Right lobe of liver (tissue), 6 donors: ENCODE data around the gene SOBP. TPM values are rescaled to one million over a fixed set of nuclear protein-coding genes. Genes with fewer than 3 reads are reported as not detected.
"Not testable (repeated sequence)": the region's sequence is repeated elsewhere in the genome, so short reads cannot be mapped to it uniquely, and the experiment has no call there.

Experiments used
- ATAC-seq, 4 donors: fragments of 200-7000 bp; cut with Tn5 transposase; one replicate each; pipeline ENCODE4 v1.9.1; 2020; ENCODE audit warnings: mild to moderate bottlenecking in 4 of 4, moderate library complexity in 4 of 4
- DNase-seq, 3 donors: peaks; one replicate each; pipeline ENCODE4 v3.0.0-alpha.2; 2020
- H3K27ac ChIP-seq, 3 donors: fragments of 200-600 bp; one replicate each; pipeline ENCODE4 v1.8.0; 2022
- H3K27me3 ChIP-seq, 2 donors: fragments of 200-600 bp; one replicate each; pipeline ENCODE4 v1.8.0; 2022
- H3K36me3 ChIP-seq, 4 donors: fragments of 200-600 bp; sonication (generic) in 1 of 4; one replicate each; pipeline versions ENCODE4 v1.5.1 to v1.8.0; 2017 to 2022; ENCODE audit warnings: control low read depth in 1 of 4
- H3K4me1 ChIP-seq, 4 donors: fragments of 200-600 bp; sonication (generic) in 1 of 4; one replicate each; pipeline versions ENCODE4 v1.5.1 to v1.8.0; 2017 to 2022; ENCODE audit warnings: control low read depth in 1 of 4
- H3K4me3 ChIP-seq, 3 donors: fragments of 200-600 bp; one replicate each; pipeline ENCODE4 v1.8.0; 2022
- H3K9me3 ChIP-seq, 4 donors: fragments of 200-600 bp; sonication (generic) in 1 of 4; one replicate each; pipeline versions ENCODE4 v1.5.1 to v1.8.0; 2017 to 2022; ENCODE audit warnings: control low read depth in 1 of 4
- POLR2A ChIP-seq: fragments of 450-650 bp; IDR thresholded peaks from one replicate; pipeline ENCODE4 v1.6.1; 2017; ENCODE audit warnings: antibody characterized with exemption, mild to moderate bottlenecking
- WGBS: methylation state at CpG from one replicate; pipeline ENCODE4 v1.1.6; 2018; ENCODE audit warnings: low coverage, low lambda C conversion rate; ENCODE audit not compliant: insufficient coverage; ENCODE audit errors: missing lambda C conversion rate; 5-methylcytosine and 5-hydroxymethylcytosine counted together
- intact Hi-C, 2 donors: fragments of 100-400 bp; cut with DNase I; formaldehyde crosslinking; loops; one replicate each; pipeline versions ENCODE4 v1.11.2 to v1.14.1; 2022
- total RNA-seq, 6 experiments: library from RNA; depleted of rRNA in 2 of 6; stranded (reverse); fragments of >200 nt in 2 of 6; fragmentation: NEBNext Ultra II Directional in 3 of 6; extraction: Animal tissue kit (Norgen Biotek cat#: 25700) in 3 of 6; gene quantifications; one replicate each; pipeline versions ENCODE4 v1.1.0 to v1.2.4, GENCODE V29; 2016 to 2023
- TF ChIP-seq, protein P1 (sequence below), 4 donors: fragments of 200-600 bp in 3 of 4; fragments of 450-650 bp in 1 of 4; IDR thresholded peaks; one replicate each; pipeline versions ENCODE4 v1.5.1 to v1.8.0; 2016 to 2022; ENCODE audit warnings: antibody characterized with exemption in 4 of 4, mild to moderate bottlenecking in 2 of 4
- donor health status: DM: no; HTN: yes; CAD: no.
- donor health status: DM: no; HTN: no; CAD: no.
- donor health status: DM: no; HTN: no; CAD: no.
- donor health status: DM: no; HTN: yes; CAD: no.
- donor health status: DM: no; HTN: yes; CAD: no.

Gene SOBP
- total RNA-seq, 6 experiments from 2014 or later: 1.3 to 3.5 (median 1.6) TPM

DNA sequence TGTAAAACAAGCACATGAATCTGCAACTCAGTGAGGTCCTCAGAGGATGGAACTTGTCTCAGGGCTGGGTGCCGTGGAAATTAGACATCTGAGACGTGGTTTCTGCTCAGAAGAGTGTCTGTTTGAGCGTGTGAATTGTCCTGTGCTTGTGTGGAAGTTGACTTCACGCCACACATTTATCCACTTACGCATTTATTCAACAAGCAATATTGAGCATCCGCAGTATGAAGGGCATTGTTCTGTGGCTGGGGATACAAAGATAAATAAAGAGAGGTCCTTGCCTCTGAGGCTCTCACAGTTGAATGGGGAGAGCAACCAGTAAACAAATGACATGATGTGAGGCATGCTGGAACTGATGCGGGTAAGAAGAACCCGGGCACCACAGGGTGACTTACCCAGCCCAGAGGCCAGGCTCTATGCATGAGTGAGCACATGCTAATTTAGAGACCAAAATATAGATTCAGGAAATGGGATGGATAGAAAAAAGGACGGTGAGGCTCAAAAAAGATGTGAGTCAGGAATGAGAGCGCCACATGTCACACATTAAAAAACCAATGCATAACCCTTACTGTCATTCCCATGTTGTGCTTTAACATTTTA lies 60.4 kb downstream of the SOBP start:
- H3K27ac ChIP-seq: no peak overlapping the region
- H3K36me3 ChIP-seq: no peaks in the 10 kb centered on the region
- intact Hi-C loops: no loop called here
- no peaks in the 10 kb centered on the region for H3K4me1 ChIP-seq
- H3K4me3 ChIP-seq: no peak overlapping the region
- DNase-seq (no peak), ATAC-seq (no peak)
- H3K27me3 ChIP-seq: no peaks in the 10 kb centered on the region
- 93% methylated on average over 6 of the region's 10 CpGs for WGBS
- no peaks in the 10 kb centered on the region for H3K9me3 ChIP-seq
- no peak for TF ChIP-seq POLR2A
- TF ChIP-seq, protein P1, sequence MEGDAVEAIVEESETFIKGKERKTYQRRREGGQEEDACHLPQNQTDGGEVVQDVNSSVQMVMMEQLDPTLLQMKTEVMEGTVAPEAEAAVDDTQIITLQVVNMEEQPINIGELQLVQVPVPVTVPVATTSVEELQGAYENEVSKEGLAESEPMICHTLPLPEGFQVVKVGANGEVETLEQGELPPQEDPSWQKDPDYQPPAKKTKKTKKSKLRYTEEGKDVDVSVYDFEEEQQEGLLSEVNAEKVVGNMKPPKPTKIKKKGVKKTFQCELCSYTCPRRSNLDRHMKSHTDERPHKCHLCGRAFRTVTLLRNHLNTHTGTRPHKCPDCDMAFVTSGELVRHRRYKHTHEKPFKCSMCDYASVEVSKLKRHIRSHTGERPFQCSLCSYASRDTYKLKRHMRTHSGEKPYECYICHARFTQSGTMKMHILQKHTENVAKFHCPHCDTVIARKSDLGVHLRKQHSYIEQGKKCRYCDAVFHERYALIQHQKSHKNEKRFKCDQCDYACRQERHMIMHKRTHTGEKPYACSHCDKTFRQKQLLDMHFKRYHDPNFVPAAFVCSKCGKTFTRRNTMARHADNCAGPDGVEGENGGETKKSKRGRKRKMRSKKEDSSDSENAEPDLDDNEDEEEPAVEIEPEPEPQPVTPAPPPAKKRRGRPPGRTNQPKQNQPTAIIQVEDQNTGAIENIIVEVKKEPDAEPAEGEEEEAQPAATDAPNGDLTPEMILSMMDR (IDR thresholded peaks at IDR 0.05): no peak

DNA sequence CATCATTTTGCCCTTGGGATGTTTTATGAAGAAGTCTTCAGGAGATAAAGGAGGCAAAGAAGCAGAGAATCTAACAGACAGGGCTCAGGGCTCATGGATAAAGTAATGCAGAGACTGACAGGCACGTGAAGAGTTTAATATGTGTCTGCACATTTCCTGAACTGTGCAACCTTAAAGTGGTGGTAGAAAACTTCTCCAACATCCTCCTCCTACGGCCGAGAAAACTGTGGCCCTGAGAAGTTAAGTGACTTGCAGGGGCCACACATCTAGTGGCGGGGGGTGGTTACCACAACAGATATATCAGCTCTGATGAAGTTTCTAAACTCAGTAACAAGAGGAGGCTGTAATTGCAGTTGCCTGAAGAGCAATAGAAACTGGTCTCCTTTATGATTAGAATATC lies 61.0 kb downstream of the SOBP start:
- Histone ChIP-seq H3K27ac (no peak overlapping the region), H3K27me3 (no peaks in the 10 kb centered on the region), H3K36me3 (no peaks in the 10 kb centered on the region), H3K4me1 (no peaks in the 10 kb centered on the region), H3K4me3 (no peak overlapping the region), H3K9me3 (no peaks in the 10 kb centered on the region)
- TF ChIP-seq POLR2A: no peak
- TF ChIP-seq, protein P1 (IDR thresholded peaks at IDR 0.05): no peak
- intact Hi-C loops: no loop called here
- ATAC-seq (no peak), DNase-seq (no peak)
- 86% methylated on average over 4 of the region's 4 CpGs for WGBS

DNA sequence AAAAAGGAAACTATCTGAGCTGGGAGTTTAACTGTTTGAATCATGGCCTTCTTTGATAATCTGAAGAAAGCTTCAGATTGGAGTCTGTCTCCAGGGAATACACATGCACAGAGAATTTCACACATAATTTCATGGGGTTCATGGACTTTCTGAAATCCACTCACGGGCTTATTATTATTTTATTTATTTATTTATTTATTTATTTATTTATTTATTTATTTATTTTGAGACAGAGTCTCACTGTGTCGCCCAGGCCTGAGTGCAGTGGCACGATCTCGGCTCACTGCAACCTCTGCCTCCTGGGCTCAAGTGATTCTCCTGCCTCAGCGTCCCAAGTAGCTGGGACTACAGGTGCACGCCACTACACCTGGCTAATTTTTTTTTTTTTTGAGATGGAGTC lies 63.2 kb downstream of the SOBP start:
- H3K36me3 ChIP-seq, DNase-seq, H3K27me3 ChIP-seq, H3K4me1 ChIP-seq, H3K9me3 ChIP-seq, H3K4me3 ChIP-seq, intact Hi-C loops, H3K27ac ChIP-seq, ATAC-seq: not testable (repeated sequence)
- WGBS: 90% methylated on average over 6 of the region's 6 CpGs

DNA sequence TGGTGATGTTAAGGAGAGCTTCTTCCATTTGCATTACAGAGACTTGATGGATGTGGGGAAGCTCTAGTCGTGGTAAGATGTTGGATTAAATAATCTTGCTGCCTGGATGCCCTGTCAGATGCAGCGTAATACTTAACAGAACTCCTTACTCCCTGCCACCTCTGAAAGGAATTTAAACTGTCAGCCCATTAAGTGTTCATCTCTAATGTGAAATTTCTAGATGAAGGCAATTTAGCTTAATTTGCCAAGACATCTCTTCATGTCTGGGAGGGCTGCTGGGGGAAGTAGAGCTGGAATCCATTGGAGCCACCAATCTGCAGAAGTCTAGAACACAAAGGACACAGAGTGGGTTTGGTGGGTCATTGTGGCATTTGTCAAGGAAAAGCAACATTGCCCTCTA lies 64.4 kb downstream of the SOBP start:
- Histone ChIP-seq H3K4me3 (no peak overlapping the region), H3K36me3 (no peaks in the 10 kb centered on the region), H3K27me3 (no peaks in the 10 kb centered on the region), H3K4me1 (no peaks in the 10 kb centered on the region), H3K27ac (no peak overlapping the region), H3K9me3 (no peaks in the 10 kb centered on the region)
- DNase-seq (no peak), ATAC-seq (no peak)
- WGBS: no CpG with 5 or more reads among the region's 2 CpGs
- TF ChIP-seq, protein P1 (IDR thresholded peaks at IDR 0.05): no peak
- TF ChIP-seq POLR2A: no peak
- intact Hi-C loops: no loop called here

DNA sequence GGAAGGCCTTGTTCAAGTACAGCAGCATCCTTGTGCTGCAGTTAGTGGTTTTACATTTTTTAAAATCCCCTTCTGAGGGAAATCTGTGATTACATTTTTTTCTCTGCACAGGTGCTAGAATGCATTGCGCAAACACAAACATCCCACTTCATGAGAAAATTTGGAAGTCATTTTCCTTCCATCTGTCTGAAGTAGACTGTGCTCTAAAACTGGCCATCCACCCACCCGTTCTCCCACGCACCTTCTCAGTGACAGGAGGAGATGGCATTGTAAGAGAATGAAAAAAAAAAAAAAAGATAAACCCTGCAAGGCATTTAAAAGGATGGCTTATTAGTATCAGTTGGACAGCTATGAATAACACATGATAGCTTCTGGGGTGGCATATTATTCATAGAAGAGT lies 65.0 kb downstream of the SOBP start:
- ATAC-seq (no peak), DNase-seq (no peak)
- no peaks in the 10 kb centered on the region for H3K27me3 ChIP-seq
- H3K4me1 ChIP-seq: no peaks in the 10 kb centered on the region
- H3K4me3 ChIP-seq: no peak overlapping the region
- H3K36me3 ChIP-seq: no peaks in the 10 kb centered on the region
- TF ChIP-seq POLR2A: no peak
- TF ChIP-seq, protein P1 (IDR thresholded peaks at IDR 0.05): no peak
- H3K27ac ChIP-seq: no peak overlapping the region
- intact Hi-C loops: no loop called here
- WGBS: 98% methylated on average over 3 of the region's 3 CpGs
- H3K9me3 ChIP-seq: no peaks in the 10 kb centered on the region
